Measurements from ENCODE around the gene DNAJC18.

DNA sequence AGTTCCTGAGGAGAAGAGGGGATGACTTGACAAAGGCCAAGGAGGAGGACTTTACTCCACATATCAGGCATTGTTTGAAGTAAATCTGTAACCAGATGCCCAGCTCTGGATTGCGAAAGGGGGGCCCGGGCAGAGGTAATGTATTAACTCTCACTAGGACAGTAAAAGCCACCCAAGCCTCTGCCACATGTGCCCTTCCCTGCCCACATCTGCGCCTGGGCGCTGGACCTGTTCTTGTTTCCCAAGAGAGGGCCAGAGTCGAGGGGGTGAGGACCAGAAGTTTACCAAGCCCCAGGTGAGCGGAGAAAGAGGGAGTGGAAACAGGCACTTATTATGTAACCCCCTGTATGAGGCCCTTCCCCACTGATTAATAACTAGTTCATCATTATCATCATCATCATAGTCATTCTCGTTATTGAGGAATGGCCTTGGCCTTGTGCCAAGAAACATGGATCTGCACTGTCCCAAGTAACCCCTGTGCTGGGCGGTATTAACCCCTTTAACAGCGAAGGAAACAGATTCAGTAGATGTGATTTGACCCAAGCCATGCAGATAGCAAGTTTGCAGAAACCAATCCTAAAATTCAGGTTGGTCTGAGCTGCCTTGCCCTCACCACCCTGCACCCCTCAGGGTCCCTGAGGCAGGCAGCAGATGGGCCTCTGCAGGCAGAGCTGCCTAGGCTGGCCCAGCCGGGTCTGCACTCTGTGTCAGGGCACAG, 55.9 kb downstream of the DNAJC18 start, which contains the start of gene SLC23A1:
- TF ChIP-seq, protein P1, sequence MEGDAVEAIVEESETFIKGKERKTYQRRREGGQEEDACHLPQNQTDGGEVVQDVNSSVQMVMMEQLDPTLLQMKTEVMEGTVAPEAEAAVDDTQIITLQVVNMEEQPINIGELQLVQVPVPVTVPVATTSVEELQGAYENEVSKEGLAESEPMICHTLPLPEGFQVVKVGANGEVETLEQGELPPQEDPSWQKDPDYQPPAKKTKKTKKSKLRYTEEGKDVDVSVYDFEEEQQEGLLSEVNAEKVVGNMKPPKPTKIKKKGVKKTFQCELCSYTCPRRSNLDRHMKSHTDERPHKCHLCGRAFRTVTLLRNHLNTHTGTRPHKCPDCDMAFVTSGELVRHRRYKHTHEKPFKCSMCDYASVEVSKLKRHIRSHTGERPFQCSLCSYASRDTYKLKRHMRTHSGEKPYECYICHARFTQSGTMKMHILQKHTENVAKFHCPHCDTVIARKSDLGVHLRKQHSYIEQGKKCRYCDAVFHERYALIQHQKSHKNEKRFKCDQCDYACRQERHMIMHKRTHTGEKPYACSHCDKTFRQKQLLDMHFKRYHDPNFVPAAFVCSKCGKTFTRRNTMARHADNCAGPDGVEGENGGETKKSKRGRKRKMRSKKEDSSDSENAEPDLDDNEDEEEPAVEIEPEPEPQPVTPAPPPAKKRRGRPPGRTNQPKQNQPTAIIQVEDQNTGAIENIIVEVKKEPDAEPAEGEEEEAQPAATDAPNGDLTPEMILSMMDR (IDR thresholded peaks at IDR 0.05): no peak
- no peak for TF ChIP-seq POLR2A (IDR thresholded peaks at IDR 0.05)
- no peak for TF ChIP-seq POLR2AphosphoS5 (IDR thresholded peaks at IDR 0.05)
